ENCODE data around the gene NDUFB11.
"Not testable (repeated sequence)": the region's sequence is repeated elsewhere in the genome, so short reads cannot be mapped to it uniquely, and the experiment has no call there.

The NDUFB11 gene

DNA sequence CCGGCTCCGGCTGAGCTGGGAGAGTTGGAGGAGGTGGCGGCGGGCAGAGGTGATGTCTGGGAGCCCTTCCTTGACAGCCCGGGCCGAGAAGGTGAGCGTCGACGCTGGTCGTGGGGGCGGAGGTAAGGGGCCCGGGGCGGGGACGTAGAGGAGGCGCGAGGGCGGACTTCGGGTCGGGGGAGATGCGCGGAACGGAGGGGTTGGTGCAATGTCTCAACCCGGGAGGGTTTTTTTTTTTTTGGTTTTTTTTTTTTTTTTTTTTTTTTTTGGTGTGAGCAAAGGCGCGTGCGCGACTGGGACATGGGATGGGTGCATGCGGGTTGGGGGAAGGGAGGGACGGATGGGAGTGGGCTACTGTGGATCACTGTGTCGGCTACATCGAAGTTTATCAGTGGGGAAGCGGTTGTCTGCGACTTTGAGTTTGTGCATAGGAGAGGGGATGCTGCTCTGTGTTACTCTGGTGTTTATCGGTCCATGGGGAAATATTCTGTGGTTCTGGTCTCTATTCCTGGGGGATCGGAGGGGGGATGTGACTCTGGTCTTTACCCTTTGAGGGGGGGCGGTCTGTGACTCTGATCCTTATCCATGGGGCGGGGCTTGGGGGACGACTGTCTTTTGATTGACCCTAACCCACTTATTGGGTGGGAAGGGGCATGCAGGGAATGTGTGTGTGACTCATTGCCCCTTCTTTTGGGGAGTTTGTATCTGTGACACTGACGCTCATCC lies 1.1 kb upstream of the NDUFB11 start:
- FAIRE-seq, result no peak

DNA sequence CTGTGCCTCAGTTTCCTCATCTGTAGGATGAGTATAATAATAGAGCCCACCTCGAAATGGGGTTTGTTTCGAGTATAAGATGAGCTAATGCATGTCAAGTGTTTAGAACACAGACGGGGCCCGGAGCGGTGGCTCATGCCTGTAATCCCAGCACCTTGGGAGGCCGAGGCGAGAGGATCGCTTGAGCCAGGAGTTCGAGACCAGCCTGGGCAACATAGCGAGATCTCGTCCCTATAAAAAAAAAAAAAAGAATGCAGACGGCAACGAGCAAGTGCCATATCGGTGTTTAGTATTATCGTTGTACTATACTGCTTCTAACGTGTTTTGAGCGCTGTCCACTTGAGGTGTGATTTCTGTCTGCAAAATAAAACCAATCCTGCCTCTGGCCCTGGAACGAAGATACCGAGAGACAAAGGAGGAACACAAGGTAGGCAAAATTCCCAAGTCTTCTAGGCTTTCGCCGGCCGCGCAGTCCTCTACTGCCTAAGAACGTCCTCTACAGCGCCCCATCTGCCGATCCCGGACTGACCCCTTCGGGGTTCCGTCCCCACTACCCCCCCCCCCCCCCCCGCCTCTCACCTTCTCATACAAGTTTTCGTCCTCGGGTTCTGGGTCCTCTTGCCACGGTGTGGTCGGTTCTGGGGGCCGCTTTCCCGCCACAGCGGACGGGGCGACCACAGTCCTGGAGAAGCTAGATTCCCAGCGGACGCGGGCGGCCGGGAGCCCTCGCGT lies 442 bp downstream of the NDUFB11 start:
- FAIRE-seq, result no peak

- no peak for FAIRE-seq
These were observed 6.3 kb downstream of the NDUFB11 start for GRCh38 chrX:47138171-47138570.

DNA sequence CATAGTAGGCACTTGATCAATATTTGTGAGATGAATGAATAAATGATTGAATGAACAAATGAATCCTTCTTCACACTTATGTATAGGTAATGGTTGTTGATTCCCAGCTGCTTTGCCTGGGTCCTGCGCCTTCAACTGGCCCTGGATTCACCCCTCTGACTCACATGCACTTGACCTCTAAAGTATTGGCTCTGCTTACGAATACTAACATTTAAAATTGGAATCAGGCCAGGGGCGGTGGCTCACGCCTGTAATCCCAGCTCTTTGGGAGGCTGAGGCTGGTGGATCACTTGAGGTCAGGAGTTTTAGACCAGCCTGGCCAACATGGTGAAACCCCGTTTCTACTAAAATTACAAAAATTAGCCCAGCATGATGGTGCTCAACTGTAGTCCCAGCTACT lies 8.9 kb downstream of the NDUFB11 start:
- FAIRE-seq, result not testable (repeated sequence)

DNA sequence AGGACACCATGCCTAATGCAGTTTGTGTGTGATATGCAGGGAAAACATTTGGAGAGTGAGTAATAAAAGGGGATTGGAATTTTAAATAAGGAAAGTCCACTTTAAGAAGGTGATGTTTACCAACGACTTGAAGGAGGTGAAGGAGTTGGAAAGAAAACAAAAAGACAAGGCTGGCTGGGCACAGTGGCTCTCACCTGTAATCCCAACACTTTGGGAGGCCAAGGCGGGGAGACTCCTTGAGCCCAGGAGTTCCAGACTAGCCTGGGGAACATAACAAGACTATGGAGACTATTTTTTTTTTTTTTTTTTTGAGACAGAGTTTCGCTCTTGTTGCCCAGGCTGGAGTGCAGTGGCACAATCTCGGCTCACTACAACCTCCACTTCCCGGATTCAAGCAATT lies 11.0 kb downstream of the NDUFB11 start:
- FAIRE-seq, result no peak

GRCh38 chrX:47129899-47130358 lies 14.6 kb downstream of the NDUFB11 start:
- no peak for FAIRE-seq

DNA sequence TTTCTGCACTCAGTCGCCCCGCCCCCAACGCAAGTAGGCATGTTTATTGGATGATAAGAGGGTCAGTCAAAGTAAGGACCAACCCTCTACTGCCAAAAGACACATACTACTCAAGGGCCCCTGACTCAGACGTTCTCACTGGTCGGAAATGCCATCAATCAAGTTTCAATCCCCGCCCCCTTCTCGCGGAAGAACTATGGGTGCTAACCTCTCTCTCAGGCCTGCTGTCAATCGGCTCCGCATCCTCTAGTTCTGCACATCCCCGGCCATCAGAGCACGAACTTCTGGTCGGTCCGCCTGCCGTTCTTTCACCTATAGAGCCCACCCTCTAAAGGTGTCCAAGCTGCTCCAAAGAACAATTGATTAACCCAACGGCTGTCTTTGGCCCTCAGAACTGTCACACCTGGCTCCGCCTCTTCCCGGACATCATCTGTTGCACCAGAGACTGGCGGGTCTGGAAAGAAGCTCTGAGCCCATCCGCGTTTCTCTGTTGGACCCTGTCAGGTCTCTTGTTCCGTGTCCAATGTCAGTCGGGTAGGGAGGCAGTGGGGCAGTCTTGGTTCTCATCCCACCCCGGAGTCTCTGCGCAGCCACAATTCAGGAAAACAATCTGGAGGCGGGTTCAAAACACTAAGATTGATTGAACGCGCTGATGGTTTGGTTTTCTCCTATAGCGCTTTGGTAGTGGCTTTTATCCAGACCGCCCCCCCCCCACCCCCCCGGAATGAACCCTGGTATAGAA lies 15.2 kb downstream of the NDUFB11 start:
- peak; percentile 95 for FAIRE-seq

- not testable (repeated sequence) for FAIRE-seq
These were observed 20.0 kb downstream of the NDUFB11 start for GRCh38 chrX:47124466-47124865.

GRCh38 chrX:47116551-47117110 lies 27.9 kb downstream of the NDUFB11 start:
- FAIRE-seq, result not testable (repeated sequence)

GRCh38 chrX:47112316-47112954 lies 32.1 kb downstream of the NDUFB11 start:
- FAIRE-seq, result no peak

DNA sequence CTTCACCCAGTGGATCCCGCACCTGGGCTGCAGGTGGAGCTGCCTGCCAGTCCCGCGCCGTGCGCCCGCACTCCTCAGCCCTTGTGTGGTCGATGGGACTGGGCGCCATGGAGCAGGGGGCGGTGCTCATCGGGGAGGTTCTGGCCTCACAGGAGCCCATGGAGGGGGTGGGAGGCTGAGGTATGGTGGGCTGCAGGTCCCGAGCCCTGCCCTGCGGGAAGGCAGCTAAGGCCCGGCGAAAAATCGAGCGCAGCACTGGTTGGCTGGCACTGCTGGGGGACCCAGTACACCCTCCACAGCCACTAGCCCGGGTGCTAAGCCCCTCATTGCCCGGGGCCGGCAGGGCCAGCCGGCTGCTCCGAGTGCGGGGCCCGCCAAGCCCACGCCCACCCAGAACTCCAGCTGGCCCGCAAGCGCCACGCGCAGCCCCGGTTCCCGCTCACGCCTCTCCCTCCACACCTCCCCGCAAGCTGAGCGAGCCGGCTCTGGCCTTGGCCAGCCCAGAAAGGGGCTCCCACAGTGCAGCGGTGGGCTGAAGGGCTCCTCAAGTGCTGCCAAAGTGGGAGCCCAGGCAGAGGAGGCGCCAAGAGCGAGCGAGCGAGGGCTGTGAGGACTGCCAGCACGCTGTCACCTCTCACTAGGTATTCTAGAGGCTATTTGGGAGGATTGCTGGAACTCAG lies 33.4 kb downstream of the NDUFB11 start:
- FAIRE-seq, result not testable (repeated sequence)

- no peak for FAIRE-seq
These were observed 43.3 kb downstream of the NDUFB11 start for GRCh38 chrX:47101206-47101605.

DNA sequence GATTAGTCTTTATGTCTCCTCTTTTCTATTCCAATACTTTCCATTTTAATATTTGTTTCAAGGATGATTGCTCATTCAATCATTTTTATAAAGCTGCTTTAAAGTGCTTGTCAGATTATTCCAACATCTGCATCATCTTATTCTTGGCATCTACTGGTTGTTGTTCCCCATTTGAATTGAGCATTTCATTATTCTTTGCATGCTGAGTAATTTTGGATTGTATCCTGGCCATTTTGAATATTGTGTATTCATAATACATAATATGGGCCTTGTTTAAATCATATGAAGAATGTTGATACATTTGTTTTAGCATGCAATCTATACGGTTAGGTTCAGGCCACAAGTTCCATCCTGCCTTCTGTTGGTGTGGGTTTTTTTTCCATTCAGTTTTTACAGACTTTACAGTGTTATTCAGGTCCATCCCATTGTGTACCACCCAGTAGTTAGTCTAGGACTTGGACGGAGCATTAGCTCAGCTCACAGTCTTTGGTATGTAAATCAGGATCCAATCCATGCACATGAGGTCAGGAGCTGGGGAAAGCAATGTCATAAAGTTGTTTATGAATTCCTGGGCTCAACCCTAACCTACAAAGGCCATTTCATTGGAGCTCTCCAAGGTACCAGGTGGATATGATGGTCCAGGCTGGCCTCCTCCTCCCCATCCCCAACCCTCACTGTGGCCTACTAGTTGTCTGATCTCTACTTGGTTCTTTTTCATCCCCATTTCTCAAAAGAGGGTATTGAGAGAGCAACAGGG lies 46.0 kb downstream of the NDUFB11 start:
- no peak for FAIRE-seq

DNA sequence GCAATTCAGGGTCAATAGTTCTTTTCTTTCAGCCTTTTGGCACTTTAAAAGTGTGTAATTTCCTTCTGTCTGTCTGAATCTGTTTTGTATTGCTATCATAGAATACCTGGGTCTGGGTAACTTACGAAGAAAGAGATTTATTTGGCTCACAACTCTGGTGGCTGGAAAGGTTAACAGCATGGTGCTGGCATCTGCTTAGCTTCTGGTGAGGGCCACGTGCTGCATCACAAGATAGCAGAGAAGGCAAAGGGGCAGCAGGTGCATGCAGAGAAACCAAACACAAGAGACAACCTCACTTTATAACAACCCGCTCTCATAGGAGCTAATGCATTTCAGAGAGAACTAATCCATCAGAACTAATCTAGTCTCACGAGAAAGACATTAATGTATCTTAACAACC lies 47.5 kb downstream of the NDUFB11 start:
- no peak for FAIRE-seq

- FAIRE-seq, result no peak
These were observed 50.6 kb downstream of the NDUFB11 start for GRCh38 chrX:47093860-47094259.

GRCh38 chrX:47093248-47093647 lies 51.3 kb downstream of the NDUFB11 start:
- FAIRE-seq, result peak; percentile 98
